Measurements from ENCODE around the gene SWAP70.

Gene SWAP70

GRCh38 chr11:9665749-9666148, 1.9 kb downstream of the SWAP70 start:
- TF ChIP-seq, protein P1, sequence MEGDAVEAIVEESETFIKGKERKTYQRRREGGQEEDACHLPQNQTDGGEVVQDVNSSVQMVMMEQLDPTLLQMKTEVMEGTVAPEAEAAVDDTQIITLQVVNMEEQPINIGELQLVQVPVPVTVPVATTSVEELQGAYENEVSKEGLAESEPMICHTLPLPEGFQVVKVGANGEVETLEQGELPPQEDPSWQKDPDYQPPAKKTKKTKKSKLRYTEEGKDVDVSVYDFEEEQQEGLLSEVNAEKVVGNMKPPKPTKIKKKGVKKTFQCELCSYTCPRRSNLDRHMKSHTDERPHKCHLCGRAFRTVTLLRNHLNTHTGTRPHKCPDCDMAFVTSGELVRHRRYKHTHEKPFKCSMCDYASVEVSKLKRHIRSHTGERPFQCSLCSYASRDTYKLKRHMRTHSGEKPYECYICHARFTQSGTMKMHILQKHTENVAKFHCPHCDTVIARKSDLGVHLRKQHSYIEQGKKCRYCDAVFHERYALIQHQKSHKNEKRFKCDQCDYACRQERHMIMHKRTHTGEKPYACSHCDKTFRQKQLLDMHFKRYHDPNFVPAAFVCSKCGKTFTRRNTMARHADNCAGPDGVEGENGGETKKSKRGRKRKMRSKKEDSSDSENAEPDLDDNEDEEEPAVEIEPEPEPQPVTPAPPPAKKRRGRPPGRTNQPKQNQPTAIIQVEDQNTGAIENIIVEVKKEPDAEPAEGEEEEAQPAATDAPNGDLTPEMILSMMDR (IDR thresholded peaks at IDR 0.05; ENCODE audit: low read depth, low read length) = no peak
- DNase-seq (ENCODE audit: extremely low read depth, low read depth) = no peak

DNA sequence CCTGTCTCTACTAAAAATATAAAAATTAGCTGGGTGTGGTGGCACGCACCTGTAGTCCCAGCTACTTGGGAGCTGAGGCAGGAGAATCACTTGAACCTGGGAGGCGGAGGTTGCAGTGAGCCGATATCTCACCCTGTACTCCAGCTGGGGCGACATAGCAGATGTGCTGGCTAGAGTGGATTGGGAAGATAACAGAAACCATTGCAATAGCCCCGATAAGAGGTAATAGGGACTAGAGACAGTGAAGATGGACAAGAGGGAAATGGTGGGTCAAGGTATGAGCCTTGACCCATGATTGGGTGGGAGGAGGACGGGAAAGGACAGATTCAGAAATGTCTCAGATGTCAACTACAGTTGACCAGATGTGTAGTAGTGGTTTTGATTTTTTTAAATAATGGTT, 6.1 kb downstream of the SWAP70 start:
- no peak for DNase-seq (ENCODE audit: extremely low read depth, low read depth)
- TF ChIP-seq, protein P1 (IDR thresholded peaks at IDR 0.05; ENCODE audit: low read depth, low read length) = no peak

DNA sequence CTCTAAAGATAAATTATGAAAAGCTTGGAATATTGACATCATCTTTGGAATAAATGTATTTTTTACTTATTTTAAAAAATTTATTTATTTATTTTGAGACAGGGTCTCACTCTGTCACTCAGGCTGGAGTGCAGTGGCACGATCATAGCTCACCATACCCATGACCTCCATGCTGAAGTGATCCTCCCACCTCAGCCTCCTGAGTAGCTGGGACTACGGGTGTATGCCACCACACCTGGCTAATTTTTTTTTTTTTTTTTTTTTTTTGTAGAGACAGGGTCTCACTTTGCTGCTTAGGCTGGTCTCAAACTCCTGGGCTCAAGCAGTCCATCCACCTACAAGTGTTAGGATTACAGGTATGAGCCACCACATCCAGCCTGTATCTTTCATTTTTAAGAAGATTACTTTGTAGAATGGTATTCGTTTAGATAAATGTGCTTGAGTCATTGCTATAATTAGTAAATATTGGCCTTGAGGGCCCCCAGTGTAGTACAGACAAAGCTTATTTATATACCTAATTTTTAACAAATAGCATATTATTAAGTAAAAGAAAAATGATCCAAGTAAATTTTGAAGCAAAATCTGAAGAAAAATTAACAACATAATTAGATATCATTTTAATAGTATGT, 8.5 kb downstream of the SWAP70 start:
- DNase-seq (ENCODE audit: extremely low read depth, low read depth) = no peak
- TF ChIP-seq, protein P1 (IDR thresholded peaks at IDR 0.05; ENCODE audit: low read depth, low read length) = no peak

GRCh38 chr11:9672918-9673317, 9.0 kb downstream of the SWAP70 start:
- DNase-seq (ENCODE audit: extremely low read depth, low read depth) = no peak
- TF ChIP-seq, protein P1 (IDR thresholded peaks at IDR 0.05; ENCODE audit: low read depth, low read length) = no peak

- TF ChIP-seq, protein P1 (IDR thresholded peaks at IDR 0.05; ENCODE audit: low read depth, low read length) = no peak
These were observed 11.8 kb downstream of the SWAP70 start for GRCh38 chr11:9675691-9676090.

GRCh38 chr11:9677951-9678350, 14.1 kb downstream of the SWAP70 start:
- no peak for DNase-seq (ENCODE audit: extremely low read depth, low read depth)
- TF ChIP-seq, protein P1 (IDR thresholded peaks at IDR 0.05; ENCODE audit: low read depth, low read length) = no peak

More at GRCh38 chr11:9675691-9676090, 11.8 kb downstream of the SWAP70 start:
- DNase-seq (ENCODE audit: extremely low read depth, low read depth) = no peak

DNA sequence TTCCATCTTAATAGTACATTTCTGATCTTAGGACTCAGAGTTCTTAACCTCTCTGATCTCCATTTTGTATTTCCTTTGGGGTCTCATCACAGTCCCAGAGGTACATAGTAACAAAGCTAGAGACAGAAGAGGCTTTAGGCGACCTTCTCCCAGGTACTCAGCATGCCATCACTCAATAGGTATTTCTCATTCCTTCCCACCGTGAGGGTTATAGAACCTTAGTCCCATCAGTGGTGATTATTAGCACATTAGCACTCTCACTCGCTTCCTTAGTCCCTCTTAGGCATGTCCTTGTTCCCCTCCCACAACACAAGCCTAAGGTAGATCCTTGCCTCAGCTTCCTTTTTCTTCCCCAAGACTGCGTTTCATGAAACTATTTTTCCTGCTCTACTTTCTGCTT, 14.7 kb downstream of the SWAP70 start:
- TF ChIP-seq, protein P1 (IDR thresholded peaks at IDR 0.05; ENCODE audit: low read depth, low read length) = no peak
- DNase-seq (ENCODE audit: extremely low read depth, low read depth) = no peak

All from AG09319 (cell line).